DND-41 (cell line): ENCODE measurements around the gene CRAMP1.

Experiments
- CTCF ChIP-seq: IDR thresholded peaks from 2 replicates; pipeline ENCODE4 v1.5.1; 2012; ENCODE audit warnings: borderline replicate concordance, low read length, moderate library complexity, mild to moderate bottlenecking; ENCODE audit not compliant: poor library complexity, severe bottlenecking; ENCODE audit errors: extremely low read depth
- EZH2 ChIP-seq: IDR thresholded peaks from 3 replicates; pipeline ENCODE4 v1.6.1; 2012; ENCODE audit warnings: borderline replicate concordance, low read depth, mild to moderate bottlenecking, moderate library complexity, low read length, inconsistent platforms; ENCODE audit not compliant: severe bottlenecking

DNA sequence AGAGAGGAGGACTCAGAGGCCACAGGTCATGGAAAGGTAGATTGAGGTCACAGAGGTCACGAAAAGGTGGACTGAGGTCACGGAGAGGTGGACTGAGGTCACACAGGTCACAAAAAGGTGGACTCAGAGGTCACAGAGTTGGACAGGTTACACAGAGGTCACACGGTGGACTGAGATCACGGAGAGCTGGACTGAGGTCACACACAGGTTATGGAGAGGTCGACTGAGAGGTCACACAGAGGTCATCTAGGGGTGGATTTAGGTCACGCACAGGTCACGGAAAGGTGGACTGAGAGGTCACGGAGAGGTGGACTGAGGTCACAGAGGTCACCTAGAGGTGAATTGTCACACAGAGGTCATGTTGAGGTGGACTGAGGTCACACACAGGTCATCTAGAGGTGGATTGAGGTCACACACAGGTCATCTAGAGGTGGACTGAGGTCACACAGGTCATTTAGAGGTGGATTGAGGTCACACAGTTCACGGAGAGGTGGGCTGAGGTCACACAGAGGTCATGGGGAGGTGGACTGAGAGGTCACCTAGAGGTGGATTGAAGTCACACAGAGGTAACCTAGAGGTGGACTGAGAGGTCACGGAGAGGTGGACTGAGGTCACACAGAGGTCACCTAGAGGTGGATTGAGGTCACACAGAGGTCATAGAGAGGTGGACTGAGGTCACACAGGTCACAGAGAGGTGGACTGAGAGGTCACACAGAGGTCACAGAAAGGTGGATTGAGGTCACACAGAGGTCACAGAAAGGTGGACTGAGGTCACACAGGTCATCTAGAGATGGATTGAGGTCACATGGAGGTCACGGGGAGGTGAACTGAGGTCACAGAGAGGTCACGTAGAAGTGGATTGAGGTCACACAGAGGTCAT is 39.2 kb downstream of the CRAMP1 start:
- no peak for TF ChIP-seq CTCF
- no peak for TF ChIP-seq EZH2
